SK-N-SH (cell line): Measurements from ENCODE around the gene SEMA3B. TPM values are rescaled to one million over a fixed set of nuclear protein-coding genes. Genes with fewer than 3 reads are reported as not detected.

Experiments
- CTCF ChIA-PET: fragments of 300-600, 350-600 bp; formaldehyde crosslinking; extraction: SDS; loops from one replicate; lab custom pipeline; 2021; lab: Yijun Ruan, JAX
- POLR2A ChIA-PET: fragments of 350-600 bp; sonication (Branson Sonifier 250); formaldehyde crosslinking; extraction: SDS; loops from one replicate; lab custom pipeline; 2020; ENCODE audit warnings: antibody characterized with exemption, inconsistent platforms; lab: Yijun Ruan, JAX
- DNase-seq: peaks from one replicate; pipeline ENCODE4 v3.0.0; 2012
- H2AFZ ChIP-seq: fragments of 200-600 bp; sonication (generic); 2 replicates; pipeline ENCODE4 v1.8.1; 2016; ENCODE audit warnings: antibody characterized with exemption, mild to moderate bottlenecking, low read depth
- H3F3A ChIP-seq: fragments of 200-600 bp; sonication (generic); replicated peaks from 2 replicates; pipeline ENCODE3; 2016; ENCODE audit warnings: antibody characterized with exemption, mild to moderate bottlenecking; ENCODE audit not compliant: insufficient read depth
- H3K27ac ChIP-seq, 2 experiments: fragments of 200-500 bp in 1 of 2; fragments of 200-600 bp in 1 of 2; sonication (Bioruptor generic) in 1 of 2; sonication (generic), shearing (Covaris generic) in 1 of 2; 2 replicates each; pipeline versions ENCODE4 v1.5.1 to v1.6.1; 2014 to 2016; ENCODE audit warnings: low read depth in 2 of 2, inconsistent platforms in 1 of 2, low read length in 1 of 2, mild to moderate bottlenecking in 1 of 2, mixed read lengths in 1 of 2
- H3K27me3 ChIP-seq: fragments of 200-600 bp; sonication (generic), shearing (Covaris generic); 2 replicates; pipeline ENCODE4 v1.6.1; 2016; ENCODE audit warnings: mixed run types; ENCODE audit not compliant: insufficient read depth
- H3K36me3 ChIP-seq, 2 experiments: fragments of 200-500 bp in 1 of 2; fragments of 200-600 bp in 1 of 2; sonication (Bioruptor generic) in 1 of 2; sonication (generic) in 1 of 2; replicated peaks in 1 of 2; 2 replicates each; pipeline versions ENCODE3 to v1.5.1; 2014 to 2016; ENCODE audit warnings: low read length in 1 of 2, mild to moderate bottlenecking in 1 of 2; ENCODE audit not compliant: insufficient read depth in 2 of 2, control insufficient read depth in 1 of 2
- H3K4me1 ChIP-seq, 2 experiments: fragments of 200-500 bp in 1 of 2; fragments of 200-600 bp in 1 of 2; sonication (Bioruptor generic) in 1 of 2; sonication (generic), shearing (Covaris generic) in 1 of 2; 2 replicates each; pipeline versions ENCODE4 v1.5.1 to v1.6.1; 2014 to 2016; ENCODE audit warnings: low read depth in 1 of 2, low read length in 1 of 2, mixed run types in 1 of 2; ENCODE audit not compliant: insufficient read depth in 2 of 2, control insufficient read depth in 1 of 2
- H3K4me2 ChIP-seq: fragments of 200-600 bp; sonication (generic), shearing (Covaris generic); 2 replicates; pipeline ENCODE4 v1.6.1; 2017; ENCODE audit warnings: mixed run types
- H3K4me3 ChIP-seq, 2 experiments: fragments of 200-500 bp in 1 of 2; fragments of 200-600 bp in 1 of 2; sonication (Bioruptor generic) in 1 of 2; sonication (generic), shearing (Covaris generic) in 1 of 2; 2 replicates each; pipeline versions ENCODE4 v1.5.1 to v1.8.1; 2014 to 2016; ENCODE audit warnings: low read depth in 2 of 2, inconsistent platforms in 1 of 2, low read length in 1 of 2, mild to moderate bottlenecking in 1 of 2, mixed read lengths in 1 of 2, moderate library complexity in 1 of 2
- H3K79me2 ChIP-seq: fragments of 200-600 bp; sonication (generic); 2 replicates; pipeline ENCODE4 v1.8.1; 2017; ENCODE audit warnings: mild to moderate bottlenecking; ENCODE audit not compliant: insufficient read depth
- H3K9ac ChIP-seq: fragments of 200-600 bp; sonication (generic); 2 replicates; pipeline ENCODE4 v1.6.1; 2017; ENCODE audit warnings: mixed run types
- H3K9me2 ChIP-seq: fragments of 200-600 bp; sonication (generic); 2 replicates; pipeline ENCODE4 v1.6.1; 2017; ENCODE audit warnings: mixed run types
- H3K9me3 ChIP-seq: fragments of 200-600 bp; sonication (generic); 2 replicates; pipeline ENCODE4 v1.6.1; 2017; ENCODE audit warnings: mixed run types, mild to moderate bottlenecking, moderate library complexity
- H4K20me1 ChIP-seq: fragments of 200-600 bp; sonication (generic); 2 replicates; pipeline ENCODE4 v1.6.1; 2017; ENCODE audit warnings: mild to moderate bottlenecking, mixed run types; ENCODE audit not compliant: insufficient read depth
- ELF1 ChIP-seq: IDR thresholded peaks from 2 replicates; pipeline ENCODE4 v1.4.0; 2012
- EP300 ChIP-seq, 2 experiments: IDR thresholded peaks; 2 replicates each; pipeline versions ENCODE4 v1.4.0 to v1.6.1; 2012; ENCODE audit warnings: borderline replicate concordance in 1 of 2, low read depth in 1 of 2, low read length in 1 of 2
- FOSL2 ChIP-seq: IDR thresholded peaks from 2 replicates; pipeline ENCODE4 v1.4.0; 2012; ENCODE audit warnings: low read depth, mild to moderate bottlenecking, moderate library complexity, borderline replicate concordance
- FOXM1 ChIP-seq: IDR thresholded peaks from 2 replicates; pipeline ENCODE4 v1.4.0; 2012; ENCODE audit warnings: low read depth, mild to moderate bottlenecking
- GATA2 ChIP-seq: sonication (generic); formaldehyde crosslinking; IDR thresholded peaks from 2 replicates; pipeline ENCODE4 v1.5.0; 2020; ENCODE audit warnings: mild to moderate bottlenecking, missing genetic modification reagents
- IRF3 ChIP-seq: fragments of 150-350 bp; IDR thresholded peaks from 2 replicates; pipeline ENCODE4 v1.6.1; 2016; ENCODE audit warnings: mild to moderate bottlenecking, low read depth, low read length
- MAX ChIP-seq: IDR thresholded peaks from 2 replicates; pipeline ENCODE4 v1.4.0; 2012; ENCODE audit warnings: low read depth
- MEF2A ChIP-seq: IDR thresholded peaks from 2 replicates; pipeline ENCODE4 v1.4.0; 2012; ENCODE audit warnings: low read depth, borderline replicate concordance
- MXI1 ChIP-seq: IDR thresholded peaks from 2 replicates; pipeline ENCODE4 v1.6.1; 2012; ENCODE audit warnings: mild to moderate bottlenecking, low read depth, low read length, improper control_type of control experiment
- NFIC ChIP-seq: IDR thresholded peaks from 2 replicates; pipeline ENCODE4 v1.4.0; 2012; ENCODE audit warnings: borderline replicate concordance
- NRF1 ChIP-seq: IDR thresholded peaks from 2 replicates; pipeline ENCODE4 v1.6.1; 2012; ENCODE audit warnings: low read depth, mild to moderate bottlenecking, low read length
- PBX3 ChIP-seq: IDR thresholded peaks from 2 replicates; pipeline ENCODE4; 2012
- POLR2AphosphoS5 ChIP-seq: IDR thresholded peaks from 2 replicates; pipeline ENCODE4 v1.6.1; 2012; ENCODE audit warnings: low read depth, low read length
- REST ChIP-seq: IDR thresholded peaks from 2 replicates; pipeline ENCODE4 v1.6.1; 2012; ENCODE audit warnings: mild to moderate bottlenecking, low read depth, low read length, moderate library complexity
- RFX5 ChIP-seq: IDR thresholded peaks from 2 replicates; pipeline ENCODE4 v1.6.1; 2012; ENCODE audit warnings: mild to moderate bottlenecking, improper control_type of control experiment, low read length
- RXRA ChIP-seq: IDR thresholded peaks from 2 replicates; pipeline ENCODE4 v1.4.0; 2012; ENCODE audit warnings: low read depth, mild to moderate bottlenecking, borderline replicate concordance
- TAF1 ChIP-seq: IDR thresholded peaks from 2 replicates; pipeline ENCODE4 v1.6.1; 2012; ENCODE audit warnings: low read depth, mild to moderate bottlenecking, low read length, moderate library complexity, borderline replicate concordance
- TCF12 ChIP-seq: IDR thresholded peaks from 2 replicates; pipeline ENCODE4 v1.4.0; 2012
- TEAD4 ChIP-seq: IDR thresholded peaks from 2 replicates; pipeline ENCODE4 v1.4.0; 2012; ENCODE audit warnings: mild to moderate bottlenecking, borderline replicate concordance; ENCODE audit not compliant: insufficient read depth
- WGBS: methylation state at CpG from one replicate; pipeline ENCODE4 v1.1.6; 2017; ENCODE audit warnings: low lambda C conversion rate; 5-methylcytosine and 5-hydroxymethylcytosine counted together
- polyA plus RNA-seq, 3 experiments: library from polyadenylated mRNA; depleted of rRNA; stranded (reverse); fragments of >200 nt; gene quantifications; 2 replicates each; pipeline ENCODE4 v1.2.3, GENCODE V29; 2012

The SEMA3B gene
- polyA plus RNA-seq, 1 of the 3 experiments (the other 2 are of a cell fraction), result 14.9 TPM

GRCh38 chr3:50296721-50297383 is 27.9 kb downstream of the SEMA3B start (continued):
- TF ChIP-seq MXI1 (no peak), ELF1 (no peak), PBX3 (no peak), RXRA (no peak)

- Histone ChIP-seq H3K36me3 (peaks cover 0 to 6% of the 10 kb centered on the region in 2 experiments), H3K27ac (no peak overlapping the region), H2AFZ (no peak overlapping the region), H4K20me1 (no peaks in the 10 kb centered on the region), H3K9ac (no peak overlapping the region), H3K4me3 (no peak overlapping the region)
- ChIA-PET CTCF (interaction anchor here (1.3 to 3.4 kb wide), 4 partner anchors 19 to 103 kb away, joined by 6 to 16 read pairs (median 9); partner anchors contain the start of gene LSMEM2), POLR2A (no interaction called here)
- TF ChIP-seq POLR2AphosphoS5 (no peak), FOSL2 (no peak), NFIC (no peak), EP300 (IDR thresholded peaks at IDR 0.05; ENCODE audit: borderline replicate concordance in 1 of 2, low read depth in 1 of 2, low read length in 1 of 2) (no peak), MEF2A (no peak), REST (no peak), IRF3 (no peak), ELF1 (no peak), NRF1 (no peak), TAF1 (no peak), TCF12 (no peak), TEAD4 (no peak), RXRA (no peak), MAX (no peak), GATA2 (CRISPR knock-in tag) (no peak), RFX5 (no peak), FOXM1 (no peak)
- TF ChIP-seq, all 33 proteins: peak for 0
- Histone ChIP-seq H3K4me1 (peaks cover 13 to 33% of the 10 kb centered on the region in 2 experiments; a peak in 3 of 4 replicates), H3K9me2 (no peaks in the 10 kb centered on the region), H3K27me3 (no peaks in the 10 kb centered on the region), H3F3A (no peaks in the 10 kb centered on the region), H3K9me3 (no peaks in the 10 kb centered on the region), H3K79me2 (peaks cover 7% of the 10 kb centered on the region; the same call in 1 of the 2 replicates), H3K4me2 (no peak overlapping the region)
- WGBS, result 100% methylated on average over 1 of the region's 2 CpGs
- no peak for DNase-seq
These were observed 28.4 kb downstream of the SEMA3B start for GRCh38 chr3:50297384-50297775.
